Muscle layer of colon (tissue), 2 donors: Measurements from ENCODE around the gene MAP4K5.

Experiments
- H3K27ac ChIP-seq: one replicate; pipeline ENCODE4 v1.7.0; 2013; ENCODE audit warnings: low read depth, mild to moderate bottlenecking, low read length, moderate library complexity
- H3K27me3 ChIP-seq, 2 donors: one replicate each; pipeline ENCODE4 v1.7.0; 2013; ENCODE audit warnings: low read length in 2 of 2, mild to moderate bottlenecking in 2 of 2; ENCODE audit not compliant: insufficient read depth in 2 of 2, control insufficient read depth in 1 of 2
- H3K36me3 ChIP-seq: one replicate; pipeline ENCODE4 v1.7.0; 2013; ENCODE audit warnings: mild to moderate bottlenecking, low read length; ENCODE audit not compliant: insufficient read depth
- H3K4me1 ChIP-seq: one replicate; pipeline ENCODE4 v1.7.0; 2013; ENCODE audit warnings: mild to moderate bottlenecking, low read length; ENCODE audit not compliant: insufficient read depth
- H3K4me3 ChIP-seq, 2 donors: one replicate each; pipeline ENCODE4 v1.7.0; 2013; ENCODE audit warnings: low read length in 2 of 2, low read depth in 1 of 2, mild to moderate bottlenecking in 1 of 2, moderate library complexity in 1 of 2
- H3K9ac ChIP-seq: one replicate; pipeline ENCODE4 v1.7.0; 2013; ENCODE audit warnings: low read length
- H3K9me3 ChIP-seq: one replicate; pipeline ENCODE4 v1.7.0; 2013; ENCODE audit warnings: mild to moderate bottlenecking, low read length
- donor health status: abdominal sarcoma.
- donor health status: Adenocarcinoma of cecum.

MAP4K5 gene

DNA sequence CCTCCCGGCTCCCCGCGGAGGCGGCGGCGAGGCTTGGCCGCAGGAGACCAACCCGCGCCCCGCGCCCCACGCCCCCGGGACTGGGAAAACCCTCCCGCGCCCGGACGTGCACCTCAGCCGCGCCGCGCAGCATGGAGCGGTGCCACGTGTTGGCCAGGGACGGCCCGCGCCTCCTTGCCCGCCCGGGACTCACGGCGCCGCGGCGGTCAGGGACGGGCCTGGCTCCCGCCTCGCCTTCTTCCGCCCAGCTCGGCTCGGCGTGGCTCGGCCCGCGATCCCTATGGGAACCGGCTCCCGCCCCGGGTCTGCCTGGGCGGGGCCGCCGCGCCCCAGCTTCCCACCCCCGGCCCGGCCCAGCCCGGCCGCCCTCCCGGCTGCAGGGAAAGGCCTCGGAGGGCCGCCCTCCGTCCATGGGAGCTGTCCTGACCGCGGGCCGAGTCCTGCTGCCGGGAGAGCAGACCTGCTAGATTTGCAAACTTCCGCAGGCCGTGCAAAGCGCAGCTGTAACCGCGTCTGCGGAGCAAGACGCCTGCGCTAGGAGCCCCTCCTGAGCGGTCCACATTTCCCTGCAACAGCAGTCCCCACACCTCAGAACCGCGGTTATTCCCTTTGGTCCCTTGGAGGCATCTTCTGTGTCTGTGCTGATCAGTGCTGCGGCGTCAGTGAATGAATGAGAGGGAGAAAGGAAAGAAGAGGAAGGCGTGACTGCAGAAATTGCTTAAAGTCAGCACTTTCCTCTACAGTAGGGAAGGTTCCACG lies 135.6 kb downstream of the MAP4K5 start, which contains the start of gene CDKL1:
Gene CDKL1 (minus strand): TSS at position 251 of the 759 bp plus-strand sequence. CDS start 1,013 bp downstream, outside the sequence.
- no peaks in the 10 kb centered on the region for H3K36me3 ChIP-seq
- H3K27ac ChIP-seq, result peak within 1 kb of the TSS; percentile 84
- H3K4me3 ChIP-seq, result peak within 1 kb of the TSS; percentile 70 to 86
- H3K9me3 ChIP-seq, result no peaks in the 10 kb centered on the region
- no peaks in the 10 kb centered on the region for H3K27me3 ChIP-seq
- peak within 1 kb of the TSS; percentile 19 for H3K9ac ChIP-seq
- H3K4me1 ChIP-seq, result peaks cover 31% of the 10 kb centered on the region

- H3K27me3 ChIP-seq, result no peaks in the 10 kb centered on the region
- no peaks in the 10 kb centered on the region for H3K9me3 ChIP-seq
- H3K4me1 ChIP-seq, result peaks cover 29% of the 10 kb centered on the region
- H3K9ac ChIP-seq, result no peak overlapping the region
- peak overlapping the region in 1 of 2 donors; percentile 86 for H3K4me3 ChIP-seq
- H3K36me3 ChIP-seq, result no peaks in the 10 kb centered on the region
- no peak overlapping the region for H3K27ac ChIP-seq
These were observed 136.9 kb downstream of the MAP4K5 start for GRCh38 chr14:50395448-50395847.

DNA sequence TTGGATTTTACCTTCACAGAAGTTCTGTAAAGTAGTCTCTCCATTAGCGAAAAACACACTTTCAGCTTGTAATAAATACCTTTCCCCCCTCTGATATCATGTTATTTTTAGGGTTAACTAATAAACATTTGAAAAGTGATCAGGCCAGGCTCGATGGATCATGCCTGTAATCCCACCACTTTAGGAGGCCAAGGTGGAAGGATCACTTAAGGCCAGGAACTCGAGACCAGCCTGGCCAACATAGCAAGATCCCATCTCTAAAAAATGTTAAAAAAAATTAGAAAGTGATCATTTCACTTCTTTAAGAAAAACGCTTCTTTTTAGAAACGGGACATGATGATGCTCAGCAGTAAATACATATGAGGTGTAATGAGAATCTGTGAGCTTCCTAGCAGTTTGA lies 137.7 kb downstream of the MAP4K5 start:
- Histone ChIP-seq H3K36me3 (no peaks in the 10 kb centered on the region), H3K9ac (no peak overlapping the region)

DNA sequence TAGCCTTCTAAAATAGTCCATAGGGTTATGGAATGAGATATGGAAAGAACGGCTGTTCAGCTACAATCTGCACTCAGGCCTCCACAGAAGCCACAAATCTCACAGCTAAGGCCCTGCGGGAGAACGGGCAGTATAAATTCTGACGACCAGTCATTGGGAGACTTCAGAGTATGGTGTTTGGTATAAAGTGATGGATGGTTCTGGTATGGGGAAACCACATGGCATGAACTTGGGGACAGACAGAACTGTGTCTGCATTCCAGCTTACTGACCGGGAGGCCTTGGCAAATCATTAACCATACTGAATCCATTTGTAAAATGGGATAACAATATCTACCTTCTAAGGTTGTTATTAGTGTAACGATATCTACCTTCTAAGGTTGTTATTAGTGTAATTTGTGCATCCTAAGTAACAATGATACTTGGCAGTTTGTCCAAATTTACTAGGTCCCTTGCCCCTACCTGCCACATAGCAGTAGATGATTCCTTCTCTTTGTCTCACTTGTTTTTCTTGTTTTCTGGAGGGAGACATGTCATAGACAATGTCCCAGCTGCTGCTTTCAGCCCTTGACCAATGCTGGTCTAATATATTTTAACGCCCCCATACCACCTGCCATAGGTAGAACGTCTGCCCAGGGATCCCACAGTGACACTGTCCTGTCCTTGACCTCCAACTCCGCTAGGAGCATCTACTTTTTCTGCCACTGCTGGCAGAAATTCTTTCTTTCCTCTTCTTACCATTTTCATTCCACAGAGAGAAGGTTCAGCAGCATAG lies 142.5 kb downstream of the MAP4K5 start:
- H3K36me3 ChIP-seq, result no peaks in the 10 kb centered on the region
- no peak overlapping the region for H3K4me3 ChIP-seq
- H3K27me3 ChIP-seq, result no peaks in the 10 kb centered on the region
- H3K27ac ChIP-seq, result no peak overlapping the region
- H3K4me1 ChIP-seq, result no peaks in the 10 kb centered on the region
- no peak overlapping the region for H3K9ac ChIP-seq
- no peaks in the 10 kb centered on the region for H3K9me3 ChIP-seq

More for the DNA sequence above, 137.7 kb downstream of the MAP4K5 start:
- H3K4me1 ChIP-seq, result peaks cover 21% of the 10 kb centered on the region
- no peak overlapping the region for H3K27ac ChIP-seq
- no peaks in the 10 kb centered on the region for H3K27me3 ChIP-seq
- no peaks in the 10 kb centered on the region for H3K9me3 ChIP-seq
- no peak overlapping the region for H3K4me3 ChIP-seq

GRCh38 chr14:50388256-50388931 lies 144.0 kb downstream of the MAP4K5 start:
- Histone ChIP-seq H3K27ac (no peak overlapping the region), H3K4me3 (no peak overlapping the region), H3K36me3 (no peaks in the 10 kb centered on the region), H3K9me3 (no peaks in the 10 kb centered on the region), H3K9ac (no peak overlapping the region), H3K27me3 (no peaks in the 10 kb centered on the region), H3K4me1 (no peaks in the 10 kb centered on the region)

DNA sequence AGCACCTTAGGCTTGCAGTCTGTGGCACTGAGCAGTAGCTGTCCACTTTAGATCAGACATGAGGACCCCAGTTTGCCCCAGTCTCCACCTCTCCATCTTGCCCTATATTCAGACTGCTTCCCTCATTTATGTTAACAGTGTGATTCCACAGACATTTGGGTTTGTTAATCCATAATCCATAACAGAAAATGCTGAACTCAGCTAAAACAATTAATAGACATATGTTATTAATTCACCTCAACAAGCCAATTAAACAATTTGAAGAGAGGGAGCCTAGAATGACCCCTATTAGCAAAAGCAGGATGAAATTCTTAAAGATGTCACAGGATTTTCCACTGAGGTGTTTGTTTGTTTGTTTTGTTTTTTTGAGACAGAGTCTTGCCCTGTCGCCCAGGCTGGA lies 144.8 kb downstream of the MAP4K5 start:
- no peak overlapping the region for H3K27ac ChIP-seq
- no peaks in the 10 kb centered on the region for H3K4me1 ChIP-seq
- no peaks in the 10 kb centered on the region for H3K27me3 ChIP-seq

GRCh38 chr14:50383618-50384225 lies 148.6 kb downstream of the MAP4K5 start:
- Histone ChIP-seq H3K36me3 (no peaks in the 10 kb centered on the region), H3K4me3 (no peak overlapping the region), H3K9me3 (no peaks in the 10 kb centered on the region), H3K27me3 (no peaks in the 10 kb centered on the region), H3K27ac (no peak overlapping the region), H3K4me1 (no peaks in the 10 kb centered on the region), H3K9ac (no peak overlapping the region)

More for the DNA sequence above, 144.8 kb downstream of the MAP4K5 start:
- H3K9me3 ChIP-seq, result no peaks in the 10 kb centered on the region
- H3K9ac ChIP-seq, result no peak overlapping the region
- no peaks in the 10 kb centered on the region for H3K36me3 ChIP-seq
- H3K4me3 ChIP-seq, result no peak overlapping the region

- Histone ChIP-seq H3K4me3 (no peak overlapping the region), H3K4me1 (no peaks in the 10 kb centered on the region), H3K27ac (no peak overlapping the region), H3K9me3 (no peaks in the 10 kb centered on the region), H3K27me3 (no peaks in the 10 kb centered on the region), H3K36me3 (no peaks in the 10 kb centered on the region), H3K9ac (no peak overlapping the region)
These were observed 150.5 kb downstream of the MAP4K5 start for GRCh38 chr14:50381823-50382287.

DNA sequence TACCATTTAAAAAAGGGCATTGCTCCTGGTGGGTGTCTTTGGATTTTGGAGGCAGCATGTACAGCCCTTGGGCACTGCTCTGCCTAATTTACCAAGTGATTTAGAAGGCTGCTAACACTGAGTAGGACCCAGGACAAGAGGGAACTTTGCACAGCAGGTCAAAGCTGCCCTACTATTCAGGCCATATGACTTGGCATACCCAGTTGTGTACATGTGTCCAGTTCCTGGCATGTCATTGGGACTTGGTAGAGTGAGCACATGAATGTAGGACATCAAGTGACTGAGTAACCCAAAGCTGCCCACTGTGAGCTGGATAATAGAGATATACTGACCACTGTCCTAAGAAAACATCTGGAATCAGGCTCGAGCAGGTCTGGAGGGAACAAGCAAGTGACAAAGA lies 151.4 kb downstream of the MAP4K5 start:
- no peaks in the 10 kb centered on the region for H3K9me3 ChIP-seq
- H3K36me3 ChIP-seq, result no peaks in the 10 kb centered on the region
- H3K27ac ChIP-seq, result no peak overlapping the region
- H3K27me3 ChIP-seq, result no peaks in the 10 kb centered on the region
- no peak overlapping the region for H3K9ac ChIP-seq
- no peaks in the 10 kb centered on the region for H3K4me1 ChIP-seq
- H3K4me3 ChIP-seq, result no peak overlapping the region

DNA sequence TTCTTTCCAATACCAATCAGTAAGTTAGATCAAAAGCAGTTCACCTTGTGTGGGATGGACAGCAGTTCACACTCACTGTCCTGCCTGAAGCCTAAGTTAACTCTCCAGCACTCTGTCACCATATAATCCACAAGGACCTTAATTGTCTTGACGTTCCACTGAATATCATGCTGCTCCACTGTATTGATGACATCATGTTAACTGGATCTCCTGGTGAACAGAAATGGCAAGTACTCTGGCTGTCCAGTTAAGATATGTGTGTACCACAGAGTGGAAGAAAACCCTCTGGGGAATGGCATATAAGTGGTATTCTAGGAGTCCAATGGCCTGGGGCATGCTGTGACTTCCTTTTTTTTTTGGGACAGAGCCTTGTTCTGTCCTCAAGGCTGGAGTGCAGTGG lies 151.9 kb downstream of the MAP4K5 start:
- Histone ChIP-seq H3K4me3 (no peak overlapping the region), H3K4me1 (no peaks in the 10 kb centered on the region), H3K27me3 (no peaks in the 10 kb centered on the region), H3K9ac (no peak overlapping the region), H3K36me3 (no peaks in the 10 kb centered on the region), H3K27ac (no peak overlapping the region), H3K9me3 (no peaks in the 10 kb centered on the region)

- H3K4me3 ChIP-seq, result no peak overlapping the region
- H3K9me3 ChIP-seq, result no peaks in the 10 kb centered on the region
- no peaks in the 10 kb centered on the region for H3K27me3 ChIP-seq
- H3K9ac ChIP-seq, result no peak overlapping the region
- H3K36me3 ChIP-seq, result no peaks in the 10 kb centered on the region
- H3K27ac ChIP-seq, result no peak overlapping the region
- H3K4me1 ChIP-seq, result no peaks in the 10 kb centered on the region
These were observed 152.8 kb downstream of the MAP4K5 start for GRCh38 chr14:50379563-50379962.
